Mesodermal cell (in vitro differentiated cells): ENCODE data around the gene SLIT3.

Experiments
- H3K27ac ChIP-seq: 2 replicates; pipeline ENCODE4 v1.7.0; 2013; ENCODE audit warnings: mild to moderate bottlenecking, low read depth, low read length, moderate library complexity; ENCODE audit not compliant: severe bottlenecking
- H3K36me3 ChIP-seq: 2 replicates; pipeline ENCODE4 v1.7.1; 2013; ENCODE audit warnings: mild to moderate bottlenecking, low read length, moderate library complexity; ENCODE audit not compliant: control insufficient read depth, insufficient read depth
- H3K4me1 ChIP-seq: one replicate; pipeline ENCODE4 v1.7.1; 2013; ENCODE audit warnings: mild to moderate bottlenecking, low read length; ENCODE audit not compliant: insufficient read depth, control insufficient read depth, poor library complexity, severe bottlenecking
- H3K4me3 ChIP-seq: 2 replicates; pipeline ENCODE4 v1.7.0; 2013; ENCODE audit warnings: low read length, control low read depth, mild to moderate bottlenecking; ENCODE audit not compliant: insufficient read depth, poor library complexity, severe bottlenecking; ENCODE audit errors: extremely low read depth
- H3K9me3 ChIP-seq: 2 replicates; pipeline ENCODE4 v1.7.1; 2013; ENCODE audit warnings: mild to moderate bottlenecking, low read length, moderate library complexity; ENCODE audit not compliant: control insufficient read depth
- WGBS, 2 experiments: methylation state at CpG; one replicate each; pipeline ENCODE4 v1.1.5; 2013; ENCODE audit warnings: missing lambda C conversion rate in 2 of 2; ENCODE audit not compliant: insufficient coverage in 2 of 2; 5-methylcytosine and 5-hydroxymethylcytosine counted together

Gene SLIT3

DNA sequence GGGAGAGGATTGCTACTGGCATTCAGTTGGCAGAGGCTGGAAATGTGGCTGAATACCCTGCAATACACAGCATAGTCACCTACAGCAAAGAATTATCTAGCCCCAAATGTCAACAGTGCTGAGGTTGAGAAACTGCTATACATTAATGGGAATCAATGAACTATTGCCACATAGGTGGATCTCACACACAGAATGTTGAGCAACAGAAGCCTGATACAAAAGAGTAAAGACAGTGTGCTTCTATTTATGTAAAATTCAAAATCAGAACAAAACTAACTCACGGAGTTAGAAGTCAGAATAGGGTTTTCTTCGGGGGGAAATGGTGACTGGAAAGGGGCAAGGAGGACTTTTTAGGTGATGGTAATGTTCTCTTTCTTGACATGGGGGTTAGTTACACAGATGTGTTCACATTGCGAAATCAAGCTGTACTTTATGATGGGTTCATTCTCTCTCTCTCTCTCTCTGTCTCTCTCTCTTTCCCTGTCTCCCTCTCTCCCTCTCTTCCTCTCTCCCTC lies 676.0 kb downstream of the SLIT3 start:
- no peak overlapping the region for H3K4me3 ChIP-seq
- no peaks in the 10 kb centered on the region for H3K4me1 ChIP-seq
- no peaks in the 10 kb centered on the region for H3K36me3 ChIP-seq
- H3K27ac ChIP-seq, result no peak overlapping the region
- no peaks in the 10 kb centered on the region for H3K9me3 ChIP-seq
- 88% methylated on average over 1 of the region's 3 CpGs; no CpG with 5 or more reads in 1 of the 2 experiments for WGBS, 2 experiments

GRCh38 chr5:168620807-168621206 lies 680.1 kb downstream of the SLIT3 start:
- WGBS, 2 experiments, result 100% methylated on average over 1 of the region's 1 CpG
- Histone ChIP-seq H3K4me1 (no peaks in the 10 kb centered on the region), H3K4me3 (no peak overlapping the region), H3K9me3 (no peaks in the 10 kb centered on the region), H3K36me3 (no peaks in the 10 kb centered on the region), H3K27ac (no peak overlapping the region)

- H3K4me3 ChIP-seq, result no peak overlapping the region
- no peak overlapping the region for H3K27ac ChIP-seq
- H3K4me1 ChIP-seq, result peaks cover 7% of the 10 kb centered on the region
- no peaks in the 10 kb centered on the region for H3K36me3 ChIP-seq
- H3K9me3 ChIP-seq, result no peaks in the 10 kb centered on the region
- 87 to 94% methylated on average over 9 to 10 of the region's 10 CpGs for WGBS, 2 experiments
Measured at GRCh38 chr5:168614661-168615060, 686.3 kb downstream of the SLIT3 start.

GRCh38 chr5:168613996-168614395 lies 686.9 kb downstream of the SLIT3 start:
- Histone ChIP-seq H3K9me3 (no peaks in the 10 kb centered on the region), H3K36me3 (no peaks in the 10 kb centered on the region), H3K27ac (no peak overlapping the region), H3K4me3 (no peak overlapping the region), H3K4me1 (peaks cover 7% of the 10 kb centered on the region)
- 40 to 100% methylated on average over 1 of the region's 1 CpG for WGBS, 2 experiments

DNA sequence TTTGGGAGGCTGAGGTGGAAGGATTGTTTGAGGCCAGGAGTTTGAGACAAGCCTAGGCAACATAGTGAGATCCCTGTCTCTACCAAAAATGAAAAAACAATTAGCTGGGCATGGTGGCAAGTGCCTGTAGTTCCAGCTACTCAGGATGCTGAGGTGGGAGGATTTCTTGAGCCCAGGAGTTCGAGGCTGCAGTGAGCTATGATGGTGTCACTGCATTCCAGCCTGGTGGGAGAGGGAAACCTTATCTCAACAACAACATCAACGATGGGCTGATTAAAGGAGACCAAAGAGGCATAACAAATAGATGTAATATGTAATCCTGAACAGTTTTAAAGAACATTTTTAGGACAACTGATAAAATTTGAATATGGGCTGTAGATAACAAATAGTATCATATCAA lies 687.5 kb downstream of the SLIT3 start:
- no peaks in the 10 kb centered on the region for H3K36me3 ChIP-seq
- no peak overlapping the region for H3K27ac ChIP-seq
- H3K4me1 ChIP-seq, result peaks cover 7% of the 10 kb centered on the region
- WGBS, 2 experiments, result 57% methylated on average over 1 of the region's 2 CpGs; no CpG with 5 or more reads in 1 of the 2 experiments
- no peaks in the 10 kb centered on the region for H3K9me3 ChIP-seq
- no peak overlapping the region for H3K4me3 ChIP-seq

- Histone ChIP-seq H3K4me1 (peaks cover 7% of the 10 kb centered on the region), H3K36me3 (no peaks in the 10 kb centered on the region), H3K9me3 (no peaks in the 10 kb centered on the region), H3K4me3 (no peak overlapping the region), H3K27ac (no peak overlapping the region)
- 86 to 100% methylated on average over 1 to 2 of the region's 2 CpGs for WGBS, 2 experiments
Measured at GRCh38 chr5:168612996-168613395, 687.9 kb downstream of the SLIT3 start.

DNA sequence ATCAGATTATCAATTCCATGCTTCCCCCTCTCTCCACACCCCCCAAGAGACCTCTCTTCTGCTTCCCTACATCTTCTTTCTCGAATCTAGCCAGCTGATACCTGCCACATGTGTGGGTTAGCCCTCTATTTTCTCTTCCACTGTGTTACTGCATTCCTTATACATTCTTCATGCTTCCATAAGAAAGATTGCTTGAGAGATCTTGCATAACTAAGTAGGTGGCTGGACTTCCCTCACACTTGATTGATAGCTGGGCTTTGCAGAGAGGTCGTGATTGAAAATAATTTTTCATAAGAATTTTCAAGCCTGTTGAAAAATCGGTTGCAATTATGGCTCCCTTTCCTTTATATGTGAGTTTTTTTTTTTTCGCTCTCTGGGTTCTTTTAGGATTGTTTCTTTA lies 688.8 kb downstream of the SLIT3 start:
- WGBS, 2 experiments, result 73 to 80% methylated on average over 1 of the region's 4 CpGs
- H3K9me3 ChIP-seq, result no peaks in the 10 kb centered on the region
- peak overlapping the region; percentile 26 for H3K27ac ChIP-seq
- H3K4me3 ChIP-seq, result no peak overlapping the region
- peaks cover 7% of the 10 kb centered on the region for H3K4me1 ChIP-seq
- H3K36me3 ChIP-seq, result no peaks in the 10 kb centered on the region
